GM18868 (cell line): Measurements from ENCODE around the gene HPX.

Experiments
- ATAC-seq: cut with Tn5 transposase; IDR thresholded peaks from one replicate; pipeline ENCODE4 v1.9.1; 2021; ENCODE audit warnings: mild to moderate bottlenecking, moderate library complexity; ENCODE audit not compliant: unreplicated experiment

Gene HPX

GRCh38 chr11:6468712-6469495, 28.1 kb upstream of the HPX start:
- ATAC-seq = peak; percentile 84

GRCh38 chr11:6459099-6459450, 18.3 kb upstream of the HPX start:
- ATAC-seq = no peak

GRCh38 chr11:6458352-6459098, 17.7 kb upstream of the HPX start:
- ATAC-seq = no peak

GRCh38 chr11:6457581-6458320, 17.0 kb upstream of the HPX start:
- no peak for ATAC-seq

- no peak for ATAC-seq
Observed at GRCh38 chr11:6456361-6457073, 15.7 kb upstream of the HPX start.

GRCh38 chr11:6455070-6455469, 14.3 kb upstream of the HPX start:
- no peak for ATAC-seq

- no peak for ATAC-seq
Observed at GRCh38 chr11:6453152-6453551, 12.4 kb upstream of the HPX start.

GRCh38 chr11:6452219-6452618, 11.4 kb upstream of the HPX start:
- ATAC-seq = no peak

GRCh38 chr11:6448574-6448973, 7.8 kb upstream of the HPX start:
- no peak for ATAC-seq

- peak; percentile 94 for ATAC-seq
Observed at GRCh38 chr11:6443269-6444003, 2.6 kb upstream of the HPX start.

GRCh38 chr11:6442441-6442840, 1.7 kb upstream of the HPX start:
- no peak for ATAC-seq

- ATAC-seq = no peak
Observed at GRCh38 chr11:6438979-6439571, 1.7 kb downstream of the HPX start.

- ATAC-seq = no peak
Observed at GRCh38 chr11:6437993-6438392, 2.8 kb downstream of the HPX start.

GRCh38 chr11:6437423-6437822, 3.4 kb downstream of the HPX start:
- no peak for ATAC-seq

GRCh38 chr11:6433998-6434660, 6.7 kb downstream of the HPX start:
- ATAC-seq = peak; percentile 45

GRCh38 chr11:6431861-6432260, 8.9 kb downstream of the HPX start:
- ATAC-seq = no peak

- no peak for ATAC-seq
Observed at GRCh38 chr11:6427516-6427915, 13.3 kb downstream of the HPX start.

- ATAC-seq = no peak
Observed at GRCh38 chr11:6420677-6421076, 20.1 kb downstream of the HPX start.

- ATAC-seq = peak; percentile 75
Observed at GRCh38 chr11:6419009-6419631, 21.7 kb downstream of the HPX start, which contains the start of gene APBB1. Gene APBB1 (minus strand): TSS chr11:6419094. CDS start chr11:6411347, 7,747 bp downstream.
